Skeletal muscle tissue (tissue), 4 donors: ENCODE data around the gene GCN1. TPM values are rescaled to one million over a fixed set of nuclear protein-coding genes. Genes with fewer than 3 reads are reported as not detected.

ENCODE experiments used
- H3K27ac ChIP-seq: one replicate; pipeline ENCODE4 v1.7.0; 2013; ENCODE audit warnings: mild to moderate bottlenecking, low read depth, low read length, inconsistent platforms
- H3K27me3 ChIP-seq, 3 donors: one replicate each; pipeline ENCODE4 v1.7.0; 2013; ENCODE audit warnings: low read length in 3 of 3; ENCODE audit not compliant: control insufficient read depth in 3 of 3, insufficient read depth in 3 of 3
- H3K36me3 ChIP-seq, 3 donors: one replicate each; pipeline ENCODE4 v1.7.0; 2013; ENCODE audit warnings: low read length in 3 of 3; ENCODE audit not compliant: control insufficient read depth in 3 of 3, insufficient read depth in 3 of 3
- H3K4me1 ChIP-seq, 3 donors: one replicate each; pipeline ENCODE4 v1.7.0; 2013; ENCODE audit warnings: low read length in 3 of 3, mild to moderate bottlenecking in 3 of 3; ENCODE audit not compliant: control insufficient read depth in 3 of 3, insufficient read depth in 3 of 3
- H3K4me3 ChIP-seq, 3 donors: one replicate each; pipeline ENCODE4 v1.7.0; 2013; ENCODE audit warnings: low read length in 3 of 3
- H3K9ac ChIP-seq, 3 donors: one replicate each; pipeline ENCODE4 v1.7.0; 2013; ENCODE audit warnings: low read length in 3 of 3, mild to moderate bottlenecking in 3 of 3, moderate library complexity in 2 of 3, low read depth in 1 of 3
- H3K9me3 ChIP-seq, 3 donors: one replicate each; pipeline ENCODE4 v1.7.0; 2013; ENCODE audit warnings: low read length in 3 of 3; ENCODE audit not compliant: control insufficient read depth in 3 of 3
- total RNA-seq: library from RNA; depleted of rRNA; stranded (reverse); fragments of >200 nt; gene quantifications from one replicate; pipeline ENCODE4 v1.2.3, GENCODE V29; 2014
- donor health status: Osteomylitis.

GCN1 gene
- total RNA-seq, 1 donor from 2014 or later: 87.2 TPM

- no peak overlapping the region for H3K4me3 ChIP-seq
- no peak overlapping the region for H3K9ac ChIP-seq
- H3K27me3 ChIP-seq: no peaks in the 10 kb centered on the region
- H3K36me3 ChIP-seq: peaks cover 55 to 59% (median 59%) of the 10 kb centered on the region in 3 donors
- H3K4me1 ChIP-seq: peaks cover 23 to 30% (median 28%) of the 10 kb centered on the region in 3 donors
- no peak overlapping the region for H3K27ac ChIP-seq
- H3K9me3 ChIP-seq: no peaks in the 10 kb centered on the region
Measured at GRCh38 chr12:120222288-120222832, 27.8 kb upstream of the GCN1 start.

DNA sequence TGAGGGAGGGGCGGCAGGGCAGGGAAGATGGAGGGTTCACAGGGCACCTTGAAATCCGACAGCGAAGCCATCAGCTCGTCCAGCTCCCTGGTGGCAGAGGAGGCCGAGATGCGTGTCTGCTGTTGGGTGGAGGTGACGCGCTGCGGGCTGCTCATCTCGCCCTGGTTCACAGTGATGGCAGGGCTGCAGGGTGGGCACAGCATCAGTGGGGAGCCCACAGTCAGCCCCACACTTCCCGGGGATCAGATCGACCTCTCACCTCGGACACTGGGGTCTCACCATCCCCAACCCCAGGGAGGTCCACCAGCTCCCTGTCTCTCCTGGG, 27.0 kb upstream of the GCN1 start:
- H3K4me1 ChIP-seq: peaks cover 20 to 24% (median 23%) of the 10 kb centered on the region in 3 donors
- no peaks in the 10 kb centered on the region for H3K27me3 ChIP-seq
- no peak overlapping the region for H3K27ac ChIP-seq
- no peaks in the 10 kb centered on the region for H3K9me3 ChIP-seq
- no peak overlapping the region for H3K4me3 ChIP-seq
- H3K36me3 ChIP-seq: peaks cover 59 to 63% (median 60%) of the 10 kb centered on the region in 3 donors
- H3K9ac ChIP-seq: no peak overlapping the region

DNA sequence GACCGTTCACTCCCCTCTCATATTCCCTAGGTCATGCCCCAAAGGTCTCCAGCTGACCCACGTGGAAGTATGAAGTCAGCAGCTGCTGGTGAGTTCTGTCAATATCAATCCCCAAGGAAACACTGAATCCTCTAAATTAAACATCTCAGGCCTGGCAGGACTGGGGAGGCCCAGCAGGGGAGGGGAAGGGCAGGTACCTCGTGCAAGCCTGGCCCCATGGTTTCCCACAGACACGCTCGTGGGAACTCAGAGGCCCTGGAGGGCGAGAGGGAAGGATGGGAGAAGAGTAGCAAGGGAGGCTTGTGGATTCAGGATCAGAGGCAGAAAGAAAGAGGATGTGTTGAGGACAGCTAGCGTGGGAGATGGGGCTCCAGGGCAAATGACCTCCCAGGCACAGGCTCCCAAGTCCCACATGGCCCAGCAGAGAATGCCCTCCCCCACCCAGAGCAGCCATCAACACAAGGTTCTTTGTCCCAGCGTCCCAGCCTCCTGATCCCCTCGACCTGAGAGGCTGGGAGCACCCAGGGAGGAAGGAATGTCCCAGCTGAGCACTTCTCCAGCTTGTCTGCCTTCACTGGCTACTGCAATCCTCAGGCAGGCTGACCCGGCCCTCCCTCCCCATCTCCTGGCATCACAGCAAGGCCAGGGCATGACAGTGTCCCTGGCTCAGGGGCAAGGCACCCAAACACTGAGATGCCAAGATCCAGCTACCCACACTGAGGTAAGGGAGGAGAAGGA, 26.5 kb upstream of the GCN1 start:
- Histone ChIP-seq H3K9me3 (no peaks in the 10 kb centered on the region), H3K27me3 (no peaks in the 10 kb centered on the region), H3K4me3 (no peak overlapping the region), H3K27ac (no peak overlapping the region), H3K4me1 (peaks cover 15 to 19% (median 18%) of the 10 kb centered on the region in 3 donors), H3K36me3 (peaks cover 61 to 63% (median 62%) of the 10 kb centered on the region in 3 donors), H3K9ac (no peak overlapping the region)

- no peak overlapping the region for H3K4me3 ChIP-seq
- H3K9me3 ChIP-seq: no peaks in the 10 kb centered on the region
- no peak overlapping the region for H3K27ac ChIP-seq
- no peak overlapping the region for H3K9ac ChIP-seq
- no peaks in the 10 kb centered on the region for H3K27me3 ChIP-seq
- H3K36me3 ChIP-seq: peaks cover 75 to 82% (median 78%) of the 10 kb centered on the region in 3 donors
- no peaks in the 10 kb centered on the region for H3K4me1 ChIP-seq
Measured at GRCh38 chr12:120218680-120219606, 24.4 kb upstream of the GCN1 start.

GRCh38 chr12:120216742-120217605, 22.5 kb upstream of the GCN1 start:
- Histone ChIP-seq H3K27ac (no peak overlapping the region), H3K27me3 (no peaks in the 10 kb centered on the region), H3K4me1 (no peaks in the 10 kb centered on the region), H3K4me3 (no peak overlapping the region), H3K9me3 (no peaks in the 10 kb centered on the region), H3K36me3 (peaks cover 77 to 79% (median 79%) of the 10 kb centered on the region in 3 donors), H3K9ac (no peak overlapping the region)

- no peak overlapping the region for H3K27ac ChIP-seq
- H3K27me3 ChIP-seq: no peaks in the 10 kb centered on the region
- no peaks in the 10 kb centered on the region for H3K4me1 ChIP-seq
- H3K9ac ChIP-seq: no peak overlapping the region
- H3K4me3 ChIP-seq: no peak overlapping the region
- no peaks in the 10 kb centered on the region for H3K9me3 ChIP-seq
- H3K36me3 ChIP-seq: peaks cover 77 to 79% (median 78%) of the 10 kb centered on the region in 3 donors
Measured at GRCh38 chr12:120215766-120216735, 21.5 kb upstream of the GCN1 start.

- Histone ChIP-seq H3K36me3 (peaks cover 75 to 78% (median 77%) of the 10 kb centered on the region in 3 donors), H3K4me3 (no peak overlapping the region), H3K9ac (no peak overlapping the region)
Measured at GRCh38 chr12:120215357-120215735, 20.8 kb upstream of the GCN1 start.

DNA sequence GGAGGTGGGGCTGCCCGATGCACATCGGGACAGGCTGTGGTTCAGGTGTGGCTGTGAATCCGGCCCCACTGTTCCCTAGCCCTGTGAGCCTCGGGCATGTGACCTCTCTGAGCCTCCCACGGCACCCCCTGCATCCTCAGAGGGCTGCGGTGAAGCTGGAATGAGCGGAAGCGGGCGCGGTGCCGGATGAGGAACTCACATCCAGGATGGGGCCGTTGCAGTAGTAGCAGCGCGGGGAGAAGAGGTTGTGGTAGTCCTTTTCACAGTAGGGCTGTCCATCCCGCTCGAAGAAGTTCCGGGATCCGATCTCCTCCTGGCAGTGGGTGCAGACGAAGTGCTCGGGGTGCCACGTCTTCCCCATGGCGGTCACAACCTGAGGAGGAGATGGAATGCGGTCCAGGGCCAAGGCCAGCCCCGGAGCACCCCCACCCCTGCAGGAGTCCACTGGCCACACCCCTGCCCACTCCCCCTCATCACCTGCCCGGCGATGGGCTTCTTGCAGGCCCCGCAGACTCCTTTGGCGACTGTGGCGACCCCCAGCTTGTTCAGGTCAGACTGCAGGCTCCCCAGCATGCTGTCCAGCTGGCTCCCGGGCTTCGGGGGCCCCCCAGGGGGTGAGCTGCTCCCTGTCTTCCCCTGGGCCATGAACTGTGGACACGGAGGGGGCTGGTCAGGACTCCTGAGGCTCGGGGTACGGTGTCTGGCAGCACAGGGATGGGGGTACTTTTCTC, 20.3 kb upstream of the GCN1 start:
- no peaks in the 10 kb centered on the region for H3K4me1 ChIP-seq
- no peaks in the 10 kb centered on the region for H3K27me3 ChIP-seq
- no peaks in the 10 kb centered on the region for H3K9me3 ChIP-seq
- no peak overlapping the region for H3K9ac ChIP-seq
- H3K4me3 ChIP-seq: no peak overlapping the region
- H3K27ac ChIP-seq: no peak overlapping the region
- H3K36me3 ChIP-seq: peaks cover 73 to 77% (median 75%) of the 10 kb centered on the region in 3 donors

More at GRCh38 chr12:120215357-120215735, 20.8 kb upstream of the GCN1 start:
- Histone ChIP-seq H3K4me1 (no peaks in the 10 kb centered on the region), H3K27ac (no peak overlapping the region), H3K9me3 (no peaks in the 10 kb centered on the region), H3K27me3 (no peaks in the 10 kb centered on the region)
